H9 (cell line): ENCODE results near the gene KHSRP. TPM values are rescaled to one million over a fixed set of nuclear protein-coding genes. Genes with fewer than 3 reads are reported as not detected.

Experiments used
- DNase-seq: peaks from one replicate; pipeline ENCODE4 v3.0.0-alpha.2; 2017
- H2AFZ ChIP-seq: one replicate; pipeline ENCODE4 v1.6.1; 2013; ENCODE audit warnings: mild to moderate bottlenecking, low read length, control low read depth, moderate library complexity
- H2AK5ac ChIP-seq: 2 replicates; pipeline ENCODE4 v1.6.1; 2013; ENCODE audit warnings: low read length, control low read depth, mixed read lengths; ENCODE audit not compliant: insufficient read length
- H2BK120ac ChIP-seq: one replicate; pipeline ENCODE4 v1.6.1; 2013; ENCODE audit warnings: low read depth, mild to moderate bottlenecking, low read length, control low read depth, inconsistent platforms; ENCODE audit not compliant: poor library complexity, severe bottlenecking
- H2BK12ac ChIP-seq: 2 replicates; pipeline ENCODE4 v1.6.1; 2013; ENCODE audit warnings: low read length, control low read depth, mixed read lengths, low read depth; ENCODE audit not compliant: insufficient read length
- H2BK15ac ChIP-seq: 2 replicates; pipeline ENCODE4 v1.6.1; 2013; ENCODE audit warnings: low read depth, low read length, control low read depth
- H2BK20ac ChIP-seq: one replicate; pipeline ENCODE4 v1.6.1; 2013; ENCODE audit warnings: low read depth, mild to moderate bottlenecking, low read length, control low read depth, inconsistent platforms; ENCODE audit not compliant: poor library complexity, severe bottlenecking
- H2BK5ac ChIP-seq: 2 replicates; pipeline ENCODE4 v1.6.1; 2013; ENCODE audit warnings: low read length, control low read depth, mixed read lengths; ENCODE audit not compliant: insufficient read length
- H3K14ac ChIP-seq: 2 replicates; pipeline ENCODE4 v1.6.1; 2013; ENCODE audit warnings: low read length, control low read depth; ENCODE audit not compliant: insufficient read depth
- H3K18ac ChIP-seq: 2 replicates; pipeline ENCODE4 v1.6.1; 2013; ENCODE audit warnings: low read depth, mild to moderate bottlenecking, mixed read lengths, low read length, control low read depth; ENCODE audit not compliant: insufficient read length
- H3K23ac ChIP-seq: 2 replicates; pipeline ENCODE4 v1.6.1; 2013; ENCODE audit warnings: low read length, control low read depth, mixed read lengths, low read depth; ENCODE audit not compliant: insufficient read length
- H3K23me2 ChIP-seq: 2 replicates; pipeline ENCODE4 v1.6.1; 2013; ENCODE audit warnings: low read depth, mild to moderate bottlenecking, mixed read lengths, low read length, control low read depth; ENCODE audit not compliant: insufficient read length, poor library complexity, severe bottlenecking
- H3K27ac ChIP-seq: 2 replicates; pipeline ENCODE4 v1.5.1; 2013; ENCODE audit warnings: low read length, control low read depth, mixed read lengths, low read depth; ENCODE audit not compliant: insufficient read length
- H3K27me3 ChIP-seq: 2 replicates; pipeline ENCODE4 v1.6.1; 2013; ENCODE audit warnings: low read length, control low read depth, inconsistent platforms; ENCODE audit not compliant: insufficient read depth
- H3K4ac ChIP-seq: 2 replicates; pipeline ENCODE4 v1.6.1; 2013; ENCODE audit warnings: low read depth, mild to moderate bottlenecking, control low read depth, inconsistent platforms, low read length, moderate library complexity
- H3K4me1 ChIP-seq: 2 replicates; pipeline ENCODE4 v1.6.1; 2013; ENCODE audit warnings: low read length, control low read depth, inconsistent platforms; ENCODE audit not compliant: insufficient read depth
- H3K4me2 ChIP-seq: 2 replicates; pipeline ENCODE4 v1.6.1; 2013; ENCODE audit warnings: low read length, control low read depth, mixed read lengths; ENCODE audit not compliant: insufficient read length, insufficient read depth
- H3K56ac ChIP-seq: 2 replicates; pipeline ENCODE4 v1.6.1; 2013; ENCODE audit warnings: low read depth, mild to moderate bottlenecking, mixed read lengths, low read length, control low read depth; ENCODE audit not compliant: insufficient read length
- H3K79me1 ChIP-seq: 2 replicates; pipeline ENCODE4 v1.6.1; 2013; ENCODE audit warnings: low read depth, mild to moderate bottlenecking, moderate library complexity, low read length, control low read depth, inconsistent platforms; ENCODE audit not compliant: insufficient read depth, poor library complexity, severe bottlenecking
- H3K79me2 ChIP-seq: 2 replicates; pipeline ENCODE4 v1.6.1; 2013; ENCODE audit warnings: low read length, control low read depth, inconsistent platforms; ENCODE audit not compliant: insufficient read depth
- H3K9ac ChIP-seq: 2 replicates; pipeline ENCODE4 v1.6.1; 2013; ENCODE audit warnings: low read length, control low read depth, mixed read lengths; ENCODE audit not compliant: insufficient read length; ENCODE audit errors: extremely low read depth
- H3K9me3 ChIP-seq: one replicate; pipeline ENCODE4 v1.6.1; 2013; ENCODE audit warnings: low read depth, low read length, inconsistent platforms; ENCODE audit not compliant: control insufficient read depth
- H3T11ph ChIP-seq: one replicate; pipeline ENCODE4 v1.6.1; 2013; ENCODE audit warnings: mild to moderate bottlenecking, low read length, control low read depth, inconsistent platforms
- H4K20me1 ChIP-seq: one replicate; pipeline ENCODE4 v1.6.1; 2013; ENCODE audit not compliant: control insufficient read depth, insufficient read length, insufficient read depth
- H4K5ac ChIP-seq: 2 replicates; pipeline ENCODE4 v1.6.1; 2013; ENCODE audit warnings: low read depth, mild to moderate bottlenecking, mixed read lengths, low read length, control low read depth; ENCODE audit not compliant: insufficient read length
- H4K8ac ChIP-seq: replicated peaks from 2 replicates; pipeline ENCODE4 v1.6.1; 2013; ENCODE audit warnings: low read length, control low read depth, mixed read lengths, low read depth; ENCODE audit not compliant: insufficient read length
- H4K91ac ChIP-seq: 2 replicates; pipeline ENCODE4 v1.6.1; 2013; ENCODE audit warnings: low read depth, mild to moderate bottlenecking, moderate library complexity, mixed read lengths, low read length, control low read depth; ENCODE audit not compliant: insufficient read length
- H3K27ac Mint-ChIP-seq, 3 experiments: 2 replicates in 2 of 3; 3 replicates in 1 of 3; pipeline ENCODE4 v1.8.0; 2020 to 2021; ENCODE audit warnings: mixed read lengths in 3 of 3, mild to moderate bottlenecking in 1 of 3, moderate library complexity in 1 of 3
- H3K27me3 Mint-ChIP-seq: 2 replicates; pipeline ENCODE4 v1.8.0; 2021; ENCODE audit warnings: low read depth, mild to moderate bottlenecking, moderate library complexity, mixed read lengths
- H3K36me3 Mint-ChIP-seq, 3 experiments: 2 replicates in 2 of 3; 3 replicates in 1 of 3; pipeline ENCODE4 v1.8.0; 2020 to 2021; ENCODE audit warnings: low read depth in 3 of 3, mixed read lengths in 3 of 3; ENCODE audit not compliant: insufficient read depth in 1 of 3
- H3K4me1 Mint-ChIP-seq, 2 experiments: 2 replicates each; pipeline ENCODE4 v1.8.0; 2020; ENCODE audit warnings: mixed read lengths in 2 of 2
- H3K4me3 Mint-ChIP-seq, 2 experiments: 2 replicates in 1 of 2; 3 replicates in 1 of 2; pipeline ENCODE4 v1.8.0; 2020 to 2021; ENCODE audit warnings: mild to moderate bottlenecking in 2 of 2, mixed read lengths in 2 of 2, moderate library complexity in 1 of 2
- H3K9me3 Mint-ChIP-seq, 2 experiments: 2 replicates in 1 of 2; 3 replicates in 1 of 2; pipeline ENCODE4 v1.8.0; 2020; ENCODE audit warnings: mild to moderate bottlenecking in 2 of 2, mixed read lengths in 2 of 2, moderate library complexity in 1 of 2
- WGBS: extraction: QIAGEN DNeasy Blood & Tissue Kit; methylation state at CpG from one replicate; pipeline ENCODE4 v1.1.7; 2013; ENCODE audit warnings: missing lambda C conversion rate, low lambda C conversion rate, mixed read lengths; ENCODE audit not compliant: insufficient read length; ENCODE audit errors: extremely low coverage; 5-methylcytosine and 5-hydroxymethylcytosine counted together
- total RNA-seq: library from RNA; stranded (reverse); gene quantifications from 2 replicates; pipeline ENCODE4 v1.2.1, GENCODE V29; 2021
- TF ChIP-seq, protein P1 (sequence below): fragments of 200-600 bp; sonication (generic); conservative IDR thresholded peaks from 3 replicates; pipeline ENCODE4 v1.8.0; 2021; ENCODE audit warnings: antibody characterized with exemption, mild to moderate bottlenecking

KHSRP gene
- total RNA-seq, 1 experiment from 2014 or later, result 602 TPM

DNA sequence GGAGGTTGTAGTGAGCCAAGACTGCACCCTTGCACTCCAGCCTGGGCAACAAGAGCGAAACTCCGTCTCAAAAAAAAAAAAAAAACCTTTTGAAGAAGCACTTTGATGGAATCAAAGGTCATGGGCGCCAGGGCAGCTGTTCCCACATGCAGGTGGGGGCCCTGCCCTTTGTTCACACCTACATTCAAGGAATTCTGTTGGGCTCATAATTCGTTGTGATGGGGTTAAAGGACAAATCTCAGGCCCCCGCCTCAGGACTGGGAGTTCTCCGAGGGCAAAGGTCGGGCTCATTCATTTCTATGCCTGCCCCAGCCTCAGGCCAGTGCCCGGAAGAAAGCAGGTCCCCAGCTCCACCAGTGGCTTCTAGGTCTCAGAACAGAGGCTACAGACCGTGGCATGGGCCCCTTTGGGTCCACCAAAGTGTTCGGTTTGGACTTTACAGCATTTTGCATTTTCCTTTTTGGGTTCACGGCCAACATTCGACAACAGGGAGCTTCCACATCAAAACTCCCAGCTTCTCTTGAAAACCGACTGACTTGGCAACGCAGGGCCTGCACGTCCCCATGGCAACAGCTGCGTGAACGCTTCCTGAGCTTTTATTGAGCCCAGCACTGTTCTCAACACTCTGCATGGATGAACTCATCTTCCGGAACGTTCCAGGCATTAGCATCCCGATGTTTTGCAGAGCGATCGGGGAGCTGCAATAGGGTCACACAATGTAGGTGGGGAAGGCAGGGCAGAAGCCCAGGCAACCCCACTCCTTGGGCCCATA is 21.6 kb downstream of the KHSRP start:
- H3K79me1 ChIP-seq, result no peaks in the 10 kb centered on the region
- H3K14ac ChIP-seq, result no peak overlapping the region; the same call in 1 of the 2 replicates
- no peaks in the 10 kb centered on the region for H3K27me3 ChIP-seq
- TF ChIP-seq, protein P1, sequence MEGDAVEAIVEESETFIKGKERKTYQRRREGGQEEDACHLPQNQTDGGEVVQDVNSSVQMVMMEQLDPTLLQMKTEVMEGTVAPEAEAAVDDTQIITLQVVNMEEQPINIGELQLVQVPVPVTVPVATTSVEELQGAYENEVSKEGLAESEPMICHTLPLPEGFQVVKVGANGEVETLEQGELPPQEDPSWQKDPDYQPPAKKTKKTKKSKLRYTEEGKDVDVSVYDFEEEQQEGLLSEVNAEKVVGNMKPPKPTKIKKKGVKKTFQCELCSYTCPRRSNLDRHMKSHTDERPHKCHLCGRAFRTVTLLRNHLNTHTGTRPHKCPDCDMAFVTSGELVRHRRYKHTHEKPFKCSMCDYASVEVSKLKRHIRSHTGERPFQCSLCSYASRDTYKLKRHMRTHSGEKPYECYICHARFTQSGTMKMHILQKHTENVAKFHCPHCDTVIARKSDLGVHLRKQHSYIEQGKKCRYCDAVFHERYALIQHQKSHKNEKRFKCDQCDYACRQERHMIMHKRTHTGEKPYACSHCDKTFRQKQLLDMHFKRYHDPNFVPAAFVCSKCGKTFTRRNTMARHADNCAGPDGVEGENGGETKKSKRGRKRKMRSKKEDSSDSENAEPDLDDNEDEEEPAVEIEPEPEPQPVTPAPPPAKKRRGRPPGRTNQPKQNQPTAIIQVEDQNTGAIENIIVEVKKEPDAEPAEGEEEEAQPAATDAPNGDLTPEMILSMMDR, result no peak
- no peak overlapping the region for H3K56ac ChIP-seq
- no peak overlapping the region for H2BK15ac ChIP-seq
- Mint-ChIP-seq H3K27me3 (no peaks in the 10 kb centered on the region; the same call in 1 of the 2 replicates), H3K9me3 (no peaks in the 10 kb centered on the region; a peak in 1 of 5 replicates), H3K36me3 (no peaks in the 10 kb centered on the region), H3K4me1 (no peaks in the 10 kb centered on the region), H3K4me3 (no peak overlapping the region), H3K27ac (no peak overlapping the region; a peak in 1 of 7 replicates)
- no peak overlapping the region for H2BK5ac ChIP-seq
- H4K91ac ChIP-seq, result no peak overlapping the region
- H3K4ac ChIP-seq, result no peak overlapping the region
- H3K23ac ChIP-seq, result no peak overlapping the region
- no peak overlapping the region for H2BK120ac ChIP-seq
- no peak overlapping the region for H3K9ac ChIP-seq
- H3K4me1 ChIP-seq, result no peaks in the 10 kb centered on the region
- no peak overlapping the region for H4K5ac ChIP-seq
- H4K20me1 ChIP-seq, result no peaks in the 10 kb centered on the region
- no peak overlapping the region for H3K4me2 ChIP-seq
- no peak for DNase-seq
- H3K23me2 ChIP-seq, result no peaks in the 10 kb centered on the region
- H3T11ph ChIP-seq, result no peak overlapping the region
- no peak overlapping the region for H2BK12ac ChIP-seq
- H4K8ac ChIP-seq, result no peak overlapping the region
- no peak overlapping the region for H2BK20ac ChIP-seq
- H3K27ac ChIP-seq, result no peak overlapping the region
- no peak overlapping the region for H2AFZ ChIP-seq
- H3K9me3 ChIP-seq, result no peaks in the 10 kb centered on the region
- no peak overlapping the region for H2AK5ac ChIP-seq
- no peak overlapping the region for H3K18ac ChIP-seq
- no peaks in the 10 kb centered on the region for H3K79me2 ChIP-seq
- no CpG with 5 or more reads among the region's 22 CpGs for WGBS
